ENCODE results near the gene CDSN. TPM values are rescaled to one million over a fixed set of nuclear protein-coding genes. Genes with fewer than 3 reads are reported as not detected.

CDSN gene
- total and polyA plus RNA-seq, 2 of the 4 experiments (the other 2 are of a cell fraction) = not detected

GRCh38 chr6:31169123-31169857, 49.0 kb upstream of the CDSN start (continued):
- no peak for TF ChIP-seq ELK1 (IDR thresholded peaks at IDR 0.05; ENCODE audit: borderline replicate concordance, low read depth, low read length)
- TF ChIP-seq CHD1 (IDR thresholded peaks at IDR 0.05; ENCODE audit: low read depth, low read length) = no peak
- no peak for TF ChIP-seq MAFK (IDR thresholded peaks at IDR 0.05; ENCODE audit: low read depth, low read length)
- no peak for TF ChIP-seq MXI1 (IDR thresholded peaks at IDR 0.05; ENCODE audit: borderline replicate concordance, low read depth, low read length)
- TF ChIP-seq RCOR1 (IDR thresholded peaks at IDR 0.05; ENCODE audit: insufficient replicate concordance, low read length) = no peak
